ENCODE measurements around the gene AHRR.

The AHRR gene

GRCh38 chr5:439181-439580, 117.7 kb downstream of the AHRR start:
- DNase-seq (ENCODE audit: low read depth in 1 of 2, low spot score in 1 of 2) = no peak

GRCh38 chr5:439636-440035, 118.1 kb downstream of the AHRR start:
- DNase-seq (ENCODE audit: low read depth in 1 of 2, low spot score in 1 of 2) = no peak

DNA sequence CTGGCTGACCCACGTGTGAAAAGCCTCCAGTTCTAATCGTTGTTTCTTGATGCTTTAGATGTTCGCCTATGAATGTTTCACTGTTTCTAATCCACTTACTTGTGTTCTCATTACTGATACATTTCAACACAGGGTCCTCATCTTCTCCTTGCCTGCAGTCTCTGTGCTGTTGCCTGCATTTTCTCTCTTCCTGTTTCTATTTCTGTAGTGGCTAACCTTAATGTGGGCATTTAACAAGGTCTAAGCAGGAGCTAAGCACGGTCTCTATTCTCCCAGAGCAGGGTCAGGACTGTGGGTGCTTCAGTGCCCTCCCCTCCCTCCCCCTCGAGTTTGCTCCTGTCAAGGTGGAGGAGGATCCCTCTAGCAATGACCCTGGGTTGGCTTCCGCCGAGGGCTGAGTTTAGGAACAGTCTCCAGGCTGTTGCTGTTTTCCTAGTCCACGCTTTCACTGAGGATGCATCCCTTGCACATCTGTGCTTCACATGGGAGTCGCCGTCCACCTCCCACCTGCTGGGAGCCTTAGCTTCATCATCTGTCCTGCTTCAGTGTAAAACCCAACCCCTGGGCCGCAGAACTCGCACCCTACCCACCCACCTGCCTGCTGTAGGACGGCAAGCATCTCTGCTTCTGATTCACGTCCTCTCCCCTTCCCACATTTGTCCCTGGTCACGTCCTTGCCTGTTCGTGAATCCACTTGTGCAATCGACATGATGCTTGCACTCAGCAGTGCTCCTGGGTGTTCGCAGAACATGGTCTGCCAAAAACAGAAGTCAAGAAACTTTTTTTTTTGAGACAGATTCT, 119.1 kb downstream of the AHRR start:
- no peak for DNase-seq (ENCODE audit: low read depth in 1 of 2, low spot score in 1 of 2)

DNA sequence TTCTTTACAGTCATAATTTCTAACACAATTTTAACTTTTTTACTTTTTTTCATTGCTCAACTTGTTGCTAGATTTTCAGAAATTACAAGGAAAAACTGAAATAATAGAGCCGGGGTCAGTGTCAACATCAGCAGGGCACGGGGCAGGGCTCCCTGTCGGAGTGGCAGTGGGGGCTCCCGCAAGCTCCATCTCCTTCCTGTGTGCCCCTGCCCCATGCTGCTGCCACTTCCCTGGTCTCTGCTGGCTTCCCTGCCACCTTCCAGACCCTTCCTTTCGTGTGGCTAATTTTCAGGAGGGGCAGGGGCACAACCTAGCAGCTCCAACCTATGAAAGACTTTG, 120.5 kb downstream of the AHRR start:
- no peak for DNase-seq (ENCODE audit: low read depth in 1 of 2, low spot score in 1 of 2)

GRCh38 chr5:442335-443238, 121.1 kb downstream of the AHRR start, which contains the start of gene EXOC3:
Gene EXOC3, plus strand, starts transcription at chr5:443176. Its CDS starts 3,030 bp downstream, at chr5:446206.
- peak; percentile 59 to 71 for DNase-seq (ENCODE audit: low read depth in 1 of 2, low spot score in 1 of 2)

- peak in 1 of 2 donors; percentile 25 for DNase-seq (ENCODE audit: low read depth in 1 of 2, low spot score in 1 of 2)
Measured at GRCh38 chr5:443239-444151, 122.0 kb downstream of the AHRR start.

DNA sequence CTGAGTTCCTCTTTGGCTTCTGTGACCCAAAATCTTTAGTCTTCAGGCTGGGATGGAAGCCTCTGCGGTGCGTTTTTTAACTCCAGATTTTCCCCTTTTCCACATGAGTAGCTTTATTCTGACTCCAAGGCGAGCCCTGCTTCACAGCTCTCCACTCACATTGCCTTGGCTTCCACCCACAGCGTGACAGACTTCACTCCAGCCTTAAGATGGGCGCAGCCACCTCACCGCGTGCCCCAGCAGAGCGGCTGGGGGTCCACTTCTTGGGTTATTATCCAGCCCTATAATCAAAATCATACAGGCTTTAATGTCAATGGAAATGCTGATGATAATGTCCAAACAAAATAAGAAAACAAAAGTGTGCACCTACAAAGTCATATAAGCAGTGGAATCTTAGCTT, 122.7 kb downstream of the AHRR start:
- DNase-seq (ENCODE audit: low read depth in 1 of 2, low spot score in 1 of 2) = no peak

DNA sequence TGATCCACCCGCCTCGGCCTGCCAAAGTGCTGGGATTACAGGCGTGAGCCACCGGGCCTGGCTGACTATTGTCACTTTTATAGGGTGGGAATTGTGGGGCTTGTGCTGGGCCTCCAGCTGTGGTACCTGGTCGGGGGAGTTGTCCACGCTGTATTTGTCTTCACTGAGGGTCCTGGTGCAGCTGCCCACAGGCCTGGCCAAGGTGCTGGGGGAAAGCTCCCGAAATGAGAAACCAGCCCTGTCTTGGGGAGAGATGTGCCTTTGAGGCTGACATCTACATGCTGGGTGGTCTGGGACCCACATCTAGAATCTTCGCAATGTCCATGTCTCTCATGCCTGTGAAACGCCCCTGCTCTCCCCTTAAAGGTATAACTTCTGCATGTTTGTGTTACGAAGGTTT, 124.1 kb downstream of the AHRR start:
- no peak for DNase-seq (ENCODE audit: low read depth in 1 of 2, low spot score in 1 of 2)

GRCh38 chr5:446066-446882, 124.8 kb downstream of the AHRR start:
- no peak for DNase-seq (ENCODE audit: low read depth in 1 of 2, low spot score in 1 of 2)

DNA sequence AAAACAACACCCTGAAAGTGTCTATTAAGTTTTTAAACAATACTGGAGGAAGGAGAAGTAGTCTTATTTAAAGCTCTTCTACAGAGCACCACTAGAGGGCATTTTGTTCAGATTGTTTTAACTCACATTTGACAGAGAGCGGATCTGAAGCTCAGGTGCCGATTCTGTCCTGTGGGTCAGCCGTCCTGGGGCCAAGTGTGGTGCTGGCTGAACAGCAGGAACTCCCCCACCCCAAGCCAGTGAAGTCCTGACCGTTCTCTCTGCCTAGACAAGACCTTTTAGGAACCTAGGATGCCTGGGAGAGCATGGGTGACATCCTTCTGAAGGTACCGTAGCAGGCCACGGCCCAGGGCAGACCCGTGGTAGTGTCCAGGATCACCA, 125.4 kb downstream of the AHRR start:
- no peak for DNase-seq (ENCODE audit: low read depth in 1 of 2, low spot score in 1 of 2)

GRCh38 chr5:447501-447900, 126.0 kb downstream of the AHRR start:
- DNase-seq (ENCODE audit: low read depth in 1 of 2, low spot score in 1 of 2) = no peak

DNA sequence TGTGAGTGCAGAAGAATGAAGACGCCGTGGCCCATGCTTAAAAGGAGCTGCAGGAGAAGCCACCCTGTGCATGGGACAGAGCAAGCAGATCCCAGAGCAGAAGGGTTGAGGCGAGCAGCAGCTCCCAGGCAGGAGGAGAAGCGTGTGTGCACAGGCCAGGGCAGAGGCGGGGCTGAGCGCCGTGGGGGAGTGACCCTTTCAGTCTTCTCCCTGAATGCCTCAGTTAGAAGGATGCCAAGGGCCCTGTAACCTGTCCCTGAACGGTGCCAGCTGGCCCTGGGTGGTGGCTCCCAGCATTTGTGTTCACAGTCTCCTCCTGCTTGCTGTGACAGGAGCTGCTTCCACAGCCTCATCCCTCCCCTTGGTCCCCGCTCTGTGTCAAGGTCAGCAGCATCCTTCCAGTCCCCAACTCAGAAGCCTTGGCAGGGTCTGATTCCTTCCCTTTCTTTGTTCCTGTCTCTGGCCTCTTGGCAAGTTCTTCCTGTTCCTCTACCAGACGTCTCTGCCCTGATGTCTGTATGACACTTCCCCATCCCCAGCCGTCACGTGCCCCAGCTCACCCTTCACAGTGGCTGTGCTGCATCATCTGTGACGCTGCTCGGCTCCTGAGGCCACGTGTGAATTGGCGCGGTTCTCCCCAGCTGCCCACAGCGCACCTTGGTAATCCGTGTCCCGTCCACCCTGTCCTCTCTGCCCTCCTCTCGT, 126.7 kb downstream of the AHRR start:
- DNase-seq (ENCODE audit: low read depth in 1 of 2, low spot score in 1 of 2) = no peak

DNA sequence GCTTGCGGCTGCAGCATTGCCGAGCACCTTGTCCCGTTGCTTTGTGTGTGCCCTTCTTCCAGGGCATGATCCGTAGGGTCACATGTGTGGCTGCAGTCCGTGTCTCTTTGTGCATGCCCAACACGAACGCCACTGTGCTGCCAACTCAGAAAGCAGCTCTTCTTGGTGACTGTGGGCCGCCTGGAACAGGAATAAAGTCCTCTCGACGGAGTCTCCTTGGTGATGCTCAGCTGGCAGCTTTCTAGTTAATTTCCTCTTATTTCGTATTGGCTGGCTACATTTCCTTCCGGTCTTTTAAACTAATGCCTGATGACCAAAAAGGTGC, 127.2 kb downstream of the AHRR start:
- DNase-seq (ENCODE audit: low read depth in 1 of 2, low spot score in 1 of 2) = no peak

GRCh38 chr5:449151-449550, 127.6 kb downstream of the AHRR start:
- DNase-seq (ENCODE audit: low read depth in 1 of 2, low spot score in 1 of 2) = no peak

- no peak for DNase-seq (ENCODE audit: low read depth in 1 of 2, low spot score in 1 of 2)
Measured at GRCh38 chr5:451587-452458, 130.3 kb downstream of the AHRR start.

DNA sequence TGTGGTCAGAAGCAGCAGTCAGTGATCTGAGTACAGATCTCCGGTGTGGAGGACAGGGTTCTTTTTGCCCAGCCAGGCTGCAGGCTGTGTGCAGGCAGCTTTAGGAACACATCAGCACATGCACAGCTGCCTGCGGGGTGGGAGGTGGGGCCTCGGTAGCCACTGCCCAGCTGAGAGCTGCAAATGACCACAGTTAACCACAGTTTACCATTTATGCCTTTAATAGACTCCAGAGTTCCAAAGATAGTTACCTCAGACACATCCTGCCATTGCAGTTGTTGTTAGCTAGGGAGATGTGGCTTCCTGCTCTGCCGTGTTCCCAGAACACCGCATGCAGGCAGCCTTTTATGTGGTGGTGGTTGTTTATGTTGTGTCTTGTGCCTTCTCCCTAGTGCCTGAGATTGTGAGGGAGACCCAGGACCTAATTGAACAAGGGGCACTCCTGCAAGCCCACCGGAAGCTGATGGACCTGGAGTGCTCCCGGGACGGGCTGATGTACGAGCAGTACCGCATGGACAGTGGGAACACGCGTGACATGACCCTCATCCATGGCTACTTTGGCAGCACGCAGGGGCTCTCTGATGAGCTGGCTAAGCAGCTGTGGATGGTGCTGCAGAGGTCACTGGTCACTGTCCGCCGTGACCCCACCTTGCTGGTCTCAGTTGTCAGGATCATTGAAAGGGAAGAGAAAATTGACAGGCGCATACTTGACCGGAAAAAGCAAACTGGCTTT, 131.6 kb downstream of the AHRR start:
- no peak for DNase-seq (ENCODE audit: low read depth in 1 of 2, low spot score in 1 of 2)

DNA sequence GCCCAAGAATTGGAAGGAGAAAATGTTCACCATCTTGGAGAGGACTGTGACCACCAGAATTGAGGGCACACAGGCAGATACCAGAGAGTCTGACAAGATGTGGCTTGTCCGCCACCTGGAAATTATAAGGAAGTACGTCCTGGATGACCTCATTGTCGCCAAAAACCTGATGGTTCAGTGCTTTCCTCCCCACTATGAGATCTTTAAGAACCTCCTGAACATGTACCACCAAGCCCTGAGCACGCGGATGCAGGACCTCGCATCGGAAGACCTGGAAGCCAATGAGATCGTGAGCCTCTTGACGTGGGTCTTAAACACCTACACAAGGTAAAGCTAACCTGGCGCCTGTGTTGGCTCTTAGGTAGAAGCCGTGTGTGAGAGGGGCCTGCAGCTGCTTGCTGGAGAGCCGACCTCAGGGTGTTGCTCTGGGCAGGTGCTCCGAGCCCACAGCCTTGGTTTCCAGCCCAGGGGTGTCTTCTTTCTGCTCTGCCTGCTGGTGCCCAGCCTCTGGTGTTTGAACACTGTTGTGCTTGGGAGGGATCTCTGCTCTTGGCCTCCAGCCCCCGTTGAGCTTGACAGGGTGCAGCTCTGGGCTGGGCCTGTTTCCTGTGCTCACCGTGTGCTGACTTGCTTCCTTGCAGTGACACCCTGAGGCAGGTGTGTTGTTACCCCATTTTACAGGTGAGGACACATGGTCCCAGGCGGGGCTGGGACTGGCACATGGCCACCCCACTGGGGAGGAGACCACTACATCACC, 132.4 kb downstream of the AHRR start:
- no peak for DNase-seq (ENCODE audit: low read depth in 1 of 2, low spot score in 1 of 2)

- DNase-seq (ENCODE audit: low read depth in 1 of 2, low spot score in 1 of 2) = no peak
Measured at GRCh38 chr5:454936-455335, 133.4 kb downstream of the AHRR start.
